ENCODE results near the gene IPO11.

The IPO11 gene

DNA sequence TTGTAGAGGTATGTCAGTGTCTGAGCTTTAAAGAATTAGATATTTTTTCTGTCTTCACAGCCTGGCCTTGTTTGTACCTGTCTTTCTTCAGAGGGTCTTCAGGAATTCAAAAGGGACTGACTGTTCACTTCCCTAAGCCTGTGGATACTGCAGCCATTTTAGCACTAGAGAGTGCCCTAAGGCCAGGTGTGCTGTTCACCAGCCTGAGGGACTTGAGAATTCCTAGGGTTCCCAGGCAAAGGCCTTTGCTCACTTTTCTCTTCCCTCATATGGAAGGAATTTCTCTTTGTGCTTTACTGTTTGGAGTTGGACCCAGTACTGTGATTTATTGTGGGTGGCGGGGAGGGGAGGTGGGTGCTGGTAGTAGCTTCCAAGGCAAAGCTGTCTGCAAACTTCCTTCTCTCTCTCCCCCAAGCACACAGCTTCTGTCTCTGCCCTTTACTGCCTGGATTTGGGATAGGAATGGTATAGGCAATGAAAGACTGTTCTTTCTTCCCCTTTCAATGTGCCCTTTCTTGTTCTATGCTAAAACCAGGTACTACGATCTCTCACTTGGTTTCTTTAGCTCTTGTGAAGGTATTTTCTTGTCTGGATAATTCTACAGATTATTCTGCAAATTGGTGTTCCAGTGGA, 156.4 kb downstream of the IPO11 start:
- no peak for DNase-seq (ENCODE audit: low read depth in 2 of 2, low spot score in 1 of 2)

DNA sequence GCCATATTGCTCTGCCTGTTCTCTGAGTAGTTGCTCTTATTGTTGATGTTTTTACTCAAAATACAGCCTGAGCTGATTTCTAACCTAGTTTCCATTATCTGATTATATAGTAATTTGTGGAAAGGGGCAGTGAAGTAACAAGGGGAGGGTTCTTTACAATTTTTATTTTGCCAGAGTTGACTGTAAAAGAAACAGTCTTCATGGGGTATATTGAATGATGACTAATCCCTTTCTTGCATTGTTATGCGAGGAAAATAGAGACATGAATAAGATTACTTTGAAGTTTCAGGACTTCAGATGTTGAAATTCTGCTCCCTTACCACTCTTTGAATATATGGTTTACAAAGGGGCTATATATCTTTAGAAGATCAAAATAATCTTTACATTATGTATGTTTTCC, 156.9 kb downstream of the IPO11 start:
- DNase-seq (ENCODE audit: low read depth in 2 of 2, low spot score in 1 of 2): no peak

GRCh38 chr5:62572918-62573514, 160.5 kb downstream of the IPO11 start:
- no peak for DNase-seq (ENCODE audit: low read depth in 2 of 2, low spot score in 1 of 2)

DNA sequence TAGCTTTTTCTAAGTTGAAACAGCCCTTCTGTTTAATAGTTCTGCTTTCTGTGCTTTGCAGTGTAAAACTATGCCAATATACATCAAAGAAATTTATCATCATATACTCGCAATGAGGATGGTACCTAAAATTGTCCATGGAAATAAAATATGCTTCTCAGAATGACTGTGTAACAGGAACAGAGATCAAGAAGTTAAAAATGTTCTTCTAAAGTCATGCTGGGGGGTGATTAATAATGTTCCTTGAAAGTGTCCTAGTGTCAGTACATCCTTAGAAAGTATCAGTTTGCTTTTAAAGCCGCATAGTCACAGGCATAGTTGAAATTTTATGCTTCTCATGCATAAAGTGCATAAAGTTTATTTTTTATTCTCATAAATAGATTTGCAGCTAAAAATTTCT, 162.0 kb downstream of the IPO11 start:
- no peak for DNase-seq (ENCODE audit: low read depth in 2 of 2, low spot score in 1 of 2)

DNA sequence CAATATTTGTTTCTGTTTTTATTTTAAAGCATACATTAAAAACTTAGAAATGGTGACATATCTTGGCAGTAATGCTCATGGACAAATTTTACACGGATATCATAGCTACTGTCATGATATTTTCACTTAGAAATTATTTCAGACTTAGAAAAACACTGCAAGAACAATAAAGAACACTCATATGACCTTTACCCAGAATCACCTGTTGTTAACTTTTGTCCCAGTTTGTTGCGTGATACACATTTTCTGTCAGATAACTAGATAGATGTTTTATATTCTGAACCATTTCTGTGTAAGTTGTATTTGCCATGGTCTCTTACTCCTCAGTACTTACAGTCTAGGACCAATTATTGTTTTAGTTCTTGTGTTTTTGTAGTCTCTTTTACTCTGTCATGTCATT, 162.5 kb downstream of the IPO11 start:
- no peak for DNase-seq (ENCODE audit: low read depth in 2 of 2, low spot score in 1 of 2)

GRCh38 chr5:62575489-62575888, 162.9 kb downstream of the IPO11 start:
- no peak for DNase-seq (ENCODE audit: low read depth in 2 of 2, low spot score in 1 of 2)

DNA sequence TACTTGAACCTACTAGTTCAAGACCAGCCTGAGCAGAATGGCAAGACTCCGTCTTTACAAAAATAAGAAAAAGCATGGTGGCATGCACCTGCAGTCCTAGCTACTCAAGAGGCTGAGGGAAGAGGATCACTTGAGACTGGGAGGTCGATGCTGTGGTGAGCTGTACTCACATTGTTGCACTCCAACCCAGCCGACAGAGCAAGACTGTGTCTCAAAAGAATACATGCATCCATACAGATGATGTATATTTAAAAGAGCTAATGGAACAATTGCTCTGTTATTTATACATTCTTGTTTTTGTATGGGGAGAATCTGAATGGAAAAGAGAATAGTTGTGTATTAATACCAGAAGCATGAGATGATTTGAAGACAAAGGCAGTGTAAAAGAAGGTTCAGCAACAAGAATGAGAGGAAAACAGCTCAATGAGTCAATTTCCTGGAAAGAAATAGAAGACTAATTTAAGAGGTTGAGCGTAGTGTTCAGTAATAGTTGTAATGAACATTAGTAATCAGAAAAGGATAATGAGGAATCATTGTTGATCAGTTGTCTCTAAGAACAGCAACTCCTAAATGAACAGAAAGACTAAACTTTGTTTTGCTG, 164.1 kb downstream of the IPO11 start:
- no peak for DNase-seq (ENCODE audit: low read depth in 2 of 2, low spot score in 1 of 2)

- DNase-seq (ENCODE audit: low read depth in 2 of 2, low spot score in 1 of 2): no peak
Measured at GRCh38 chr5:62577488-62577887, 164.9 kb downstream of the IPO11 start.

DNA sequence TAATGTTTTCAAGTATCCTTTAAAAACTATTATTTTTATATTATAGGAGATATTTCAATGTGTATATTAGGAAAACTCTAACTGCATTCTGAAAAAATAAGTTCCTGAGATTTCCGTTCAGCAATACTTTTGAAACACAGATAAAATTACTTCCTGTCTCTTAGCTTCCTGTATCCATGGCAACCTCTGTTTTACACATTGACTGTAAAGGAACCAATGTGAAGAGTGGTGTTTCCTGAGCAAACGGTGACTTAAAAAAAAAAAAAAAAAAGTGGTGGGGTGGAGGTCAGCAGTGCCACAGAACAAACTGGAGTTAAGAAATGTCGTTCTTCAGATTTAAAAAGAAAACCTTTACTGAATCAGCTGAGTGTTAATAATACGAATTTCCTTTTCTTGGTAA, 166.0 kb downstream of the IPO11 start, which contains the start of gene LRRC70:
Gene LRRC70, plus strand, starts transcription at position 280 of the 400 bp plus-strand sequence. CDS start 620 bp downstream, outside the sequence.
- no peak for DNase-seq (ENCODE audit: low read depth in 2 of 2, low spot score in 1 of 2)

GRCh38 chr5:62579761-62580160, 167.2 kb downstream of the IPO11 start:
- DNase-seq (ENCODE audit: low read depth in 2 of 2, low spot score in 1 of 2): no peak

DNA sequence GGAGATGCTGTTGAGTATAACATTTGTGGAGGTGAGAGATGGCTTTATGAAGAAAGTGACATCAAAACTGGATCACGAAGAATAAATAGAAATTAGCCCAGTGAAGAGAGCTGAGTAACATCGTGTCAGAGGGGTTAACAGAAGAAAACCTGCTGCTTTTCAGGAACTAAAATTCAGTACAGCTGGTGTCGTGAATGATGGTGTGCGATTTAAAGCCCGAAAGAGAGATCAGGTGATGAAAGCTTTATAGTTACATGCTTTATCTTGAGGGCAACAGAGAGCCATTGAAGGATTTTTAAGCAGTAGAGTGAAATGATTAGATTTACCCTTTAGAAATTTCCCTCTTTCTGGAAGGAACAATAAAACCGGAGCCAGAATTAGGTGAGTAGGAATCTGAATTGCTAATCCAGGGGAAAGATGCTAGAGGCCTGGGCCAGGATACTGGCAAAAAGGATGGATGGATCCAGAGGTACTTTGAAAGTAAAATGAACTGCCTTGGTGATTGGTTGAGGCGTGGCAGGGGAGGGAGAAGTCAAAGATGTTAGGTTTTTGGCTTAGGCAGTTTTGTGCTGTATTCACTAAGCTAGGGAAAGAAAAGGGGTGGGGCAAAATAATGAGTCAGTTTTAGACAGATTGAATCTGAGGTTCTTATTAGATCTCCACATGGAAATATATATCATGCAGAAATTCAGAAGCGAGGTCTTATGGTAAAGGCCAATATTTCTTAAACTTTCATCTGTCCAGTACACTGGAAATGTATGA, 169.5 kb downstream of the IPO11 start:
- DNase-seq (ENCODE audit: low read depth in 2 of 2, low spot score in 1 of 2): no peak

DNA sequence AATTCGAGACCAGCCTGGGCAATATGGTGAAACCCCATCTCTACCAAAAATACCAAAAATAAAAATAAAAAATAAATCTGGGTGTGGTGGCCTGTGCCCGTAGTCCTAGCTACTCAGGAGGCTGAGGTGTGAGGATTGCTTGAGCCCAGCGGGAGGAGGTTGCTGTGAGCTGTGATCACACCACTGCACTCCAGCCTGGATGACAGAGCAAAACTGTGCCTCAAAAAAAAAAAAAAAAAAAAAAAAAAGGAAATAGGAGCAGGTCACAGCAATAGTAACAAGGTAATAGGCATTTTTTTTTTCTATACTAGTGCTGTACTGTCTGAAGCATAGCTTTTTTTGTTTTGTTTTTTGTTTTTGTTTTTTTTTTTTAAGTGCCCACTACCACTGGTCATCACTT, 171.8 kb downstream of the IPO11 start:
- DNase-seq (ENCODE audit: low read depth in 2 of 2, low spot score in 1 of 2): no peak

DNA sequence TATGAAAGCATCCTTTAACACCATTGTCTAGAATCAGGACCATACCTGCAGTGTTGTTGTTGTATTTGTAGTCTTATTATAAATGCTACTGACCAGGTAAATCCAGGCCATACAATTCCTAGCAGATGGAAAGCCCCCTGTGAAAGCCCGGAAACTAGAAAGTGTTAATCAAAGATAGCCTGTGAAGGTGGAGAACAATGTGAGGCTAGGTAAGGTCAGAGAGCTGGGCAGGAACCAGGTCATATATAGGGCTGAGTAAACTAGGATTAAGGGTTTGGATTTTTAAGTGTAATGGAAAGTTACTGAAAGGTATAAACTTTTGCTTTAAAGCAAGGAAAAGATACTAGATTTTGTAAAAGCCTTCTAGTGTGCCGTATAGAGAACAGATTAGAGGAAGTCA, 172.7 kb downstream of the IPO11 start:
- DNase-seq (ENCODE audit: low read depth in 2 of 2, low spot score in 1 of 2): no peak

- no peak for DNase-seq (ENCODE audit: low read depth in 2 of 2, low spot score in 1 of 2)
Measured at GRCh38 chr5:62585751-62586150, 173.2 kb downstream of the IPO11 start.

- no peak for DNase-seq (ENCODE audit: low read depth in 2 of 2, low spot score in 1 of 2)
Measured at GRCh38 chr5:62587737-62588136, 175.2 kb downstream of the IPO11 start.

DNA sequence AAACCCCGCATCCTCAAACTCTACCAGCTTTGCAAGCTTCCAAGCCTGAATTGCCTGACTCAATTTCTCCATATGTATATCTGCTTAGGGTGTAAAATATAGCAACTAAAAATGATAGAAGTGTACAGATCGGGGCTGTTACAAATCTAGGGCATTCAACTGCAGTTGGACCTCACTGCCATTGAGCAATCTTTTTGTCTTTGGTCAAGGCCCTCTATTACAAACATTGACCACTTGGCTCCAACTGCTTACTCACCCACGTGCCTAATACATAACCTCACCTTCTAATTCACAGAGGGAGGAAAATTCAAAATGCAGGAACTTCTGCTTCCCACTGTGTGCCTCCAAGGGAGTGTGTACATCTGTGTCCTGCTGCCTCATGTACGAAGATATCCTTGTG, 176.1 kb downstream of the IPO11 start:
- no peak for DNase-seq (ENCODE audit: low read depth in 2 of 2, low spot score in 1 of 2)

DNA sequence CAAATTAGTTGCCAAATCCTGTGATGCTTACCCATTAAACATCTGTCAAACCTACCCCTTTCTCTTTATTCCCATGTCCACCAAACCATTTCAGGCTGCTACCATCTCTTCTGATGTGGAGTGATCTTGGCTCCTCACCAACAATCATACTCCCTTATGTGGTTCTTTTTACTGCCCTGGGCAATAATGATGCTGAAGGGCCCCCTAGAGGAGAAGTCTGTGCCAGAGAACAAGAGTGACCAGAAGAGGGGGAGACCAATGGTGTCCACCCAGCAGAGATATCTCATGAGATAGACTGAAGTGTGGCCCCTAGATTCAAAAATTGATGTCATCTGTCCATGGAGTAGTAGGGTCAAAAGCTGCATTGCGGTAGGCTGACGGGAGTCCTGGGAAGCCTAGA, 176.9 kb downstream of the IPO11 start:
- no peak for DNase-seq (ENCODE audit: low read depth in 2 of 2, low spot score in 1 of 2)

DNA sequence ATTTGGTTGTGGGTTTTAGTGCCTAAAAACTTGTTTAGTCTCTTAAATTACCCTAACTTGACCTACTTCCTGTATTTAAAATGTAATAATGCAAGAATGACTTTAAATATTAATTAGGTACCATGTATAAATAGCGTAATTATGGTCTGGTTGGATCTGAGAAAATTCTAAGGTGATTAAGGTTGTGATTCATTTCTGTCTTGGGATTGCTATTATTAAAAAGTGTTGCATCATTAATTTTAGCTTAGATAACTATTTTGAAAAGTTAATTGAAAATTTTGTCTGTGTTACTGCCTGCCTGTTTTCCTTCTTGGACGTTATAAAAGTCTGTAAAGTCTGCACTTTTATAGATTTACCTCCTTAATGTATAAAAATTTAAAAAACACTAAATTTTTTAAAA, 177.8 kb downstream of the IPO11 start:
- DNase-seq (ENCODE audit: low read depth in 2 of 2, low spot score in 1 of 2): no peak

DNA sequence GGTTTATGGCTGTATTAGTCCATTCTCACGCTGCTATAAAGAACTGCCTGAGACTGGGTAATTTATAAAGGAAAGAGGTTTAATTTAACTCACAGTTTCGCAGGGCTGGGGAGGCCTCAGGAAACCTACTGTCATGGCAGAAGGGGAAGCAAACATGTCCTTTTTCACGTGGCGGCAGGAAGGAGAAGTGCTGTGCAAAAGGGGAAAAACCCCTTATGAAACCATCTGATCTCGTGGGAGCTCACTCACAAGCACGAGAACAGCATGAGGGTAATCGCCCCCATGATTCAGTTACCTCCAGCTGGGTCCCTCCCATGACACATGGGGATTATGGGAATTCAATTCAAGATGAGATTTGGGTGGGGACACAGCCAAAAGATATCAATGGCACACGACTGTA, 180.0 kb downstream of the IPO11 start:
- no peak for DNase-seq (ENCODE audit: low read depth in 2 of 2, low spot score in 1 of 2)

DNA sequence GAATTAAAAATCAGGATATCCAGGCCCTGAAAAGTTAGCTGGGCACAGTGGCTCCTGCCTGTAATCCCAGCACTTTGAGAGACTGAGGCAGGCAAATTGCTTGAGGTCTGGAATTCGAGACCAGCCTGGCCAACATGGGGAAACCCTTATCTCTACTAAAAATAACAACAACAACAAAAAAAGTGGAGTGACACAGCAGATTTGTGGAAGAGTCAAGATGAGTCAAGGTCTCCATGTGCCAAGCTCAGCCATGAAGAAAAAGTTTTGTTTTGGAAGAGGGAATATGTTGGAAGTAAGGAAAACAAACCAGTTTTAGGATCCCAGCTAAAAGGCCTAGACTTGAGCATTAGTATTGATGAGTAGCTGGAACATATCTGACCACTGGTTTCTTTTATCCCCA, 180.8 kb downstream of the IPO11 start:
- no peak for DNase-seq (ENCODE audit: low read depth in 2 of 2, low spot score in 1 of 2)

GRCh38 chr5:62594364-62594984, 181.9 kb downstream of the IPO11 start:
- no peak for DNase-seq (ENCODE audit: low read depth in 2 of 2, low spot score in 1 of 2)

DNA sequence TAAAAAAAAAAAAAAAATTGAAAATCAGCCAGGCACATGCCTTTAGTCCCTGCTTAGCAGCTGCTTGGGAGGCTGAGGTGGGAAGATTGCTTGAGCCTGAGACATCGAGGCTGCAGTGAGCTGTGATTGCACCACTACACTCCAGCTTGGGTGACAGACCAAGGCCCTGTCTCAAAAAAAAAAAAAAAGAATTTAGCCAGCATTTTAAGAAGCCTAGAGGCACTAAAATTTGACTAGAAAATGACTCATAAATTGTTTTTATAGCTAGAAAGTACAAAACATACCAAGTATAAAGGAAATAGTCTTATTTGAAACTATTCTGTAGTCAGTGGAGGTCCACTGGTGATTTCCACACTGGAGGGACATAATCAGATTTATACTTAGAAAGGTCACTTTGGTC, 183.5 kb downstream of the IPO11 start:
- no peak for DNase-seq (ENCODE audit: low read depth in 2 of 2, low spot score in 1 of 2)
